Activated CD4-positive, alpha-beta T cell treated with anti-CD3 and anti-CD28 coated beads for 36 hours (primary cell): ENCODE data around the gene SELENOO. TPM values are rescaled to one million over a fixed set of nuclear protein-coding genes. Genes with fewer than 3 reads are reported as not detected.

ENCODE experiments used
- ATAC-seq: fragments of 200-7000 bp; cut with Tn5 transposase; one replicate; pipeline ENCODE4 v1.10.0; 2021; ENCODE audit warnings: mild to moderate bottlenecking, moderate library complexity
- CTCF ChIA-PET: fragments of 350-600 bp; sonication (Branson Sonifier 250); formaldehyde crosslinking; loops from one replicate; lab custom pipeline; 2021; ENCODE audit warnings: antibody characterized with exemption; lab: Charles Lee
- POLR2A ChIA-PET: fragments of 350-600 bp; sonication (Branson Sonifier 250); formaldehyde crosslinking; loops from one replicate; lab custom pipeline; 2021; ENCODE audit warnings: antibody characterized with exemption, inconsistent platforms; lab: Charles Lee
- DNase-seq: peaks from one replicate; pipeline ENCODE4 v3.0.0-alpha.2; 2020
- H3K27ac Mint-ChIP-seq: one replicate; pipeline ENCODE4 v1.8.0; 2021; ENCODE audit warnings: mixed read lengths
- H3K27me3 Mint-ChIP-seq: one replicate; pipeline ENCODE4 v1.8.0; 2021; ENCODE audit warnings: mixed read lengths
- H3K36me3 Mint-ChIP-seq: one replicate; pipeline ENCODE4 v1.8.0; 2021; ENCODE audit warnings: low read depth, mixed read lengths
- H3K4me1 Mint-ChIP-seq: one replicate; pipeline ENCODE4 v1.8.0; 2021; ENCODE audit warnings: mixed read lengths
- H3K4me3 Mint-ChIP-seq: one replicate; pipeline ENCODE4 v1.8.0; 2021; ENCODE audit warnings: mild to moderate bottlenecking, moderate library complexity, mixed read lengths
- H3K9me3 Mint-ChIP-seq: one replicate; pipeline ENCODE4 v1.8.0; 2021; ENCODE audit warnings: low read depth, mixed read lengths
- intact Hi-C, 2 experiments: fragments of 100-400 bp; cut with DNase I in 1 of 2; cut with micrococcal nuclease in 1 of 2; formaldehyde crosslinking; loops; one replicate each; pipeline versions ENCODE4 v1.14.2 to v1.15.1; 2022 to 2024; cut with DNase I, micrococcal nuclease
- total RNA-seq, 2 experiments: library from RNA; stranded (reverse); gene quantifications; one replicate each; pipeline ENCODE4 v1.2.3, GENCODE V29; 2021

SELENOO gene
- total RNA-seq, 2 experiments from 2014 or later: 14.4 to 18.3 TPM

DNA sequence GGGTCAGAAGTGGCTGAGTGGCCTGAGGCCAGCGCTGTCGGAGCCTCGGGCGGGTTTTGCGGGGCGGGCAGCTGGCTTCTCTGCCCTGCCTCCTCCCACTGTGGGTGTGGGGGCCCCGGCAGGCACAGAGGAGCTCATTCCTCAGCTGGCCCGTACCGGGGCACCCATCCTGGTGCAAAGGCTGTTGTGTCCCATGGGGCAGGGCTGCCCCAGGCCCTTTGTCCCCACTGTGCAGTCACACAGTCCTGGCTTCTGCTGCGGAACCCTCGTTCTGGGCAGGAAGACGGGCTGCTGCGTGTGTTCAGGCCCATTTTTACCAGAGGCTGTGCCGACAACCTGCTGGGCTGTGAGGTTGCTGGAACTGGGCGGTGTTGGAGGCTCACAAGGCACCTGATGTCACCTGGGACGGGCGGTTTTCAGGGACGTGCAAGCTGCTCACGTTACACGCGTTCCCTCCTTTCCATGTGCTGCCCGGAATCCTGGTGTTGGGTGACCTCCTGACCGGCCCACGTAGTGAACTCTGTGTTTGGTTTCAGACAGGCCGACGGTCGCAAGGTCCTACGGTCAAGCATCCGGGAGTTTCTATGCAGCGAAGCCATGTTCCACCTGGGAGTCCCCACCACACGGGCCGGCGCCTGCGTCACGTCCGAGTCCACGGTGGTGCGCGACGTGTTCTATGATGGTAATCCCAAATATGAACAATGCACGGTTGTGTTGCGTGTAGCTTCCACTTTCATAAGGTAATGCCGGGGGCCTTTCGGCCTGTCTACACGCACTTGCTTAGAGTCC lies 5.2 kb downstream of the SELENOO start:
- ATAC-seq: no peak
- no peak overlapping the region for H3K27ac Mint-ChIP-seq
- no peaks in the 10 kb centered on the region for H3K27me3 Mint-ChIP-seq
- DNase-seq: no peak
- H3K4me1 Mint-ChIP-seq: peaks cover 21% of the 10 kb centered on the region
- no peak overlapping the region for H3K4me3 Mint-ChIP-seq
- H3K9me3 Mint-ChIP-seq: no peaks in the 10 kb centered on the region
- CTCF ChIA-PET: no interaction called here
- POLR2A ChIA-PET: no interaction called here
- peaks cover 14% of the 10 kb centered on the region for H3K36me3 Mint-ChIP-seq
- intact Hi-C loops: no loop called here

DNA sequence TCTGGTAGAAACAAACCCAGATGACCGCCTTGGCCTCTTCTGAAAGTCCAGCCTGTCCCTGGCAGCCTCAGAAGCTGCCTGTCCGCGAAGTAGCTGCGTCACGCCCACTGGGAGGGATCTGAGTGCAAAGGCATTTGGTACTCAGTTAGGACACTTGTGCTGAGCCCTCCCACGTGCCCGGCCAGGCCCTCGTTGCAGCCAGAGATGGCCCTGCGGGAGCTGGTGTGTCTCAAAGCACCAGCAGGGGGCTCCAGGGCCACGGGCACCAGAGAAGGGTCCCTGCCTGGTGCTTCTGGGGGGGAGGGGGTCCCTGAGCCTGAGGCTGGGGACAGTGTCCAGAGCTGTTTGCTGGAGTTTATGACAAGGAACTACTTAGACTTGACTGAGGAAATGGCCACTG lies 5.8 kb downstream of the SELENOO start:
- intact Hi-C loops: no loop called here
- no peak overlapping the region for H3K4me3 Mint-ChIP-seq
- H3K27me3 Mint-ChIP-seq: no peaks in the 10 kb centered on the region
- no peak for DNase-seq
- ATAC-seq: no peak
- H3K9me3 Mint-ChIP-seq: no peaks in the 10 kb centered on the region
- ChIA-PET POLR2A (no interaction called here), CTCF (interaction anchor here (1.0 kb wide), 1 partner anchor 79 kb away, joined by 3 read pairs; no protein-coding TSS in a partner anchor)
- peaks cover 17% of the 10 kb centered on the region for H3K36me3 Mint-ChIP-seq
- H3K27ac Mint-ChIP-seq: no peak overlapping the region
- H3K4me1 Mint-ChIP-seq: peaks cover 21% of the 10 kb centered on the region

DNA sequence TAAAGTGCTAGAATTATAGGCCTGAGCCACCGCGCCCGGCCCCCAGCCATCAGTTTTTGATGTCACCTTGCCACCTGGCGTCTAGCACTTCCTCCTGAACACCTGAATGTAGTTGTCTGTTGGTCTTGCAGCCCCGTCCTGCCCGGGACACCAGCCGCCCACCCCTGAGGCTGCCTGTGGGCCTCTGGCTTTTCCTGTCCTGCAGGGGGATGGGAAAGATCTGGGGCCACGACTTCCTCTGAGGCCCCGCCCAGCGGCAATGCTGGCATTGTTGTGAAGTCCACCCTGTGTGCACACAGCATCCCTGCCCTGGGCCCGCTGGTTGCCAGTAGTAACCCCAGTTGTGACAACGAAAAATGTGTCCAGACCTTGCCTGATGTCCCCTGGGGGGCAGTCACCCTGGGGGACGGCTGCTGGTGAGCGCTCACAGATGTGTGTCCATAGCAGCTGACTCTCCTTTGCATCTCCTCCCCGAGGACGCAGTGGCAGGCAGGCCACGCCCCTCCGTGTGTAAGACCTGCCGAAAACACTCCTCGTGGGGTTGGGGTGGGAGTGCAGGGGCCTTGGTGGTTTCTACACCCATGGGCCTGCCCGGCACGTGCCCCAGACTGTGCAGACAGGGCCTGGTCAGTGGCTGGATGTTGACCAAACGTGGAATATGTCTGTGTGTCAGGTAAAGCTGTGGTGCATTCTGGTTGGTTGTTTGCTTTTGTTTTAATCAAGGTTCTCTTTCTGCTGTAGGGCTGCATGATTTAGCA lies 6.8 kb downstream of the SELENOO start:
- Mint-ChIP-seq H3K27ac (no peak overlapping the region), H3K36me3 (peaks cover 21% of the 10 kb centered on the region), H3K4me3 (no peak overlapping the region), H3K4me1 (peaks cover 16% of the 10 kb centered on the region), H3K9me3 (no peaks in the 10 kb centered on the region), H3K27me3 (no peaks in the 10 kb centered on the region)
- DNase-seq (no peak), ATAC-seq (no peak)
- CTCF ChIA-PET: interaction anchor here (1.0 kb wide), 1 partner anchor 80 kb away, joined by 3 read pairs; no protein-coding TSS in a partner anchor
- POLR2A ChIA-PET: no interaction called here
- intact Hi-C loops: no loop called here

DNA sequence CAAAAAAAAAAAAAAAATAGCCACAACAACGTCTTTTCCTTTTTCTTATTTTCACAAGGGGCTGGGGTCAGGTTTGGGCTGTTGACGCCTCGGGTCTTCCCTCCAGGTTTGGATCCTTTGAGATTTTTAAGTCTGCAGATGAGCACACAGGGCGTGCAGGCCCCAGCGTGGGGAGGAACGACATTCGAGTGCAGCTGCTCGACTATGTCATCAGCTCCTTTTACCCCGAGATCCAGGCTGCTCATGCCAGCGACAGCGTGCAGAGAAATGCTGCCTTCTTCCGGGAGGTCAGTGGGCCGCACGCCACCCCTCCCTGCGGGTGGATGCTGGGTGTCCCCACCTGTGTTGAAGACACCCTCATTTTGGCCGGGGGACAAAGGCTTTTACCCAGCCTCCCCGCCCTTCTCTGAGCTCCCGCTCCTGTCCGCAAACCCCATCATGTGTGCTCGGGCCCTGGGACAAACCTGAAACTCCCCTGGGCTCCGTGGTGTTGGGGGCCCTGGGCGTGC lies 7.7 kb downstream of the SELENOO start:
- H3K36me3 Mint-ChIP-seq: peaks cover 17% of the 10 kb centered on the region
- POLR2A ChIA-PET: interaction anchor here (0.6 kb wide), 1 partner anchor 43 kb away, joined by 3 read pairs; the partner anchor contains the start of gene HDAC10
- H3K4me1 Mint-ChIP-seq: peaks cover 10% of the 10 kb centered on the region
- no peak for DNase-seq
- CTCF ChIA-PET: interaction anchor here (0.5 to 1.5 kb wide), 5 partner anchors 20 to 617 kb away, joined by 3 to 7 read pairs (median 3); no protein-coding TSS in a partner anchor
- H3K4me3 Mint-ChIP-seq: no peak overlapping the region
- ATAC-seq: no peak
- H3K27me3 Mint-ChIP-seq: no peaks in the 10 kb centered on the region
- no peaks in the 10 kb centered on the region for H3K9me3 Mint-ChIP-seq
- no peak overlapping the region for H3K27ac Mint-ChIP-seq
- intact Hi-C loops: no loop called here

DNA sequence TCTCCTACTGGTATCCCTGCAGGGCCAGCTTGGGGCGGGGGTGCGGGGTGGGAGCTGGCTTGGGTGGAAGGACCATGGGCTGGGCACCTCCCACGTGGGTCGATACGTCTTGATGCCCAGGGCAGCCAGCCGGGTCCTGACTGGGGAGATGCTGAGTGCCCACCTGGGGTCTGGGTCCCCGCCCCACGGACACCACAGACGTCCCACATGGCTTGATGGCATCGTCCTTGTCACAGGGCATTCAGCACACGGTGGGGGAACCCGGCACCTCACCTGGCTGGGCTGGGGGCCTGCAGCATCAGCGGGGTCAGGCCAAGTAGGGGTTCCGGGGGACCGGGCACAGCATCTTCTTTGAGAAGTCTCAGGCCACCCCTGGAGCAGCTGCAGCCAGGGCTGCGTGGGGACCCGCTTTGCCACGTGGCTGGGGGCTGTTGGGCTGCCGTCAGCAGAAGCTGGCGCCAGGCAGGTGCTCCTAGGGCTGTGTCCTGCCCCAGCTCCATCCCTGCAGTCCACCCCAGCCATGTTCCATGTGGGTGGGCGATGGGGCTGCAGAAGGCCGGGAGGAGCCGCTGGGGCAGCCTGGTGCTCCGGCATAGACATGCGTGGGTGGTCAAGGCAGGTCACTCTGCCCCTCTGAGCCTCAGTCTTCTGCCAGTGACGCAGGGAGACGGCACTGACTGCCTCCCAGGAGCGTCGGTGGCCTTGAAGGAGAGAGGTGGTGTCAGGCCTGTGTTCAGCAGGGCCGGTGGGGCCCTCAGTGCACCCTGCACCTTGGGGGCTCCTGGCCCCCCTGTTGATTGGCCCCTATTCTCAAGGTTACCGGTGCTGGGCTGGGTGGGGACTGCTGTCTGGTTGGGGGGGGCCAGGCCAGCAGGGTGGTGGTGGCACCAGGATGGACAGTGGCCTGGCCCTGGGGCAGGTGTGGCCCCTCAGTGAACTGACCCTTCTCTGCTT lies 8.4 kb downstream of the SELENOO start:
- DNase-seq (no peak), ATAC-seq (peak; percentile 20)
- ChIA-PET CTCF (interaction anchor here (0.5 to 1.5 kb wide), 5 partner anchors 19 to 618 kb away, joined by 3 to 7 read pairs (median 3); no protein-coding TSS in a partner anchor), POLR2A (no interaction called here)
- H3K9me3 Mint-ChIP-seq: no peaks in the 10 kb centered on the region
- H3K27me3 Mint-ChIP-seq: no peaks in the 10 kb centered on the region
- no peak overlapping the region for H3K4me3 Mint-ChIP-seq
- H3K27ac Mint-ChIP-seq: no peak overlapping the region
- intact Hi-C loops: loop anchor here in 1 of 2 experiments (1.0 kb wide), 1 partner anchor 60 kb away; no protein-coding TSS in a partner anchor
- H3K4me1 Mint-ChIP-seq: peaks cover 7% of the 10 kb centered on the region
- peaks cover 15% of the 10 kb centered on the region for H3K36me3 Mint-ChIP-seq

DNA sequence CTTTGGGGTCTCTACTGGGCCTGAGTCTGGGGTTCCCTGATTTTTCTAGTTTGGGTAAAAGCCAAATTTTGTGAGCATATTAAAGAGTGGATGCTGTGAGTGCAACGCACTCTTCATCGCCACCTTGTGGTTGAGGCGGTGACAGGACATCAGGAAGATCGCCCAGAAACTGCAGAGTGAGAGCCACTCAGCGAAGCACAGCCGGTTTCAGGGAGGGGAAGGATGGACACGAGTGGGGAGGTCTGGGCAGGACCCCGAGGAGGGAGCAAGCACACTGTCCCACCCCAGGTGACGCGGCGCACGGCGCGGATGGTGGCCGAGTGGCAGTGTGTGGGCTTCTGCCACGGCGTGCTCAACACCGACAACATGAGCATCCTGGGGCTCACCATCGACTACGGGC lies 9.1 kb downstream of the SELENOO start:
- ATAC-seq (peak; percentile 86), DNase-seq (peak; percentile 85)
- H3K4me1 Mint-ChIP-seq: peaks cover 5% of the 10 kb centered on the region
- peaks cover 18% of the 10 kb centered on the region for H3K36me3 Mint-ChIP-seq
- H3K27me3 Mint-ChIP-seq: no peaks in the 10 kb centered on the region
- CTCF ChIA-PET: no interaction called here
- no peaks in the 10 kb centered on the region for H3K9me3 Mint-ChIP-seq
- H3K4me3 Mint-ChIP-seq: no peak overlapping the region
- intact Hi-C loops: loop anchor here (1.0 to 2.0 kb wide), 3 partner anchors 61 to 443 kb away; no protein-coding TSS in a partner anchor
- no peak overlapping the region for H3K27ac Mint-ChIP-seq
- POLR2A ChIA-PET: no interaction called here

DNA sequence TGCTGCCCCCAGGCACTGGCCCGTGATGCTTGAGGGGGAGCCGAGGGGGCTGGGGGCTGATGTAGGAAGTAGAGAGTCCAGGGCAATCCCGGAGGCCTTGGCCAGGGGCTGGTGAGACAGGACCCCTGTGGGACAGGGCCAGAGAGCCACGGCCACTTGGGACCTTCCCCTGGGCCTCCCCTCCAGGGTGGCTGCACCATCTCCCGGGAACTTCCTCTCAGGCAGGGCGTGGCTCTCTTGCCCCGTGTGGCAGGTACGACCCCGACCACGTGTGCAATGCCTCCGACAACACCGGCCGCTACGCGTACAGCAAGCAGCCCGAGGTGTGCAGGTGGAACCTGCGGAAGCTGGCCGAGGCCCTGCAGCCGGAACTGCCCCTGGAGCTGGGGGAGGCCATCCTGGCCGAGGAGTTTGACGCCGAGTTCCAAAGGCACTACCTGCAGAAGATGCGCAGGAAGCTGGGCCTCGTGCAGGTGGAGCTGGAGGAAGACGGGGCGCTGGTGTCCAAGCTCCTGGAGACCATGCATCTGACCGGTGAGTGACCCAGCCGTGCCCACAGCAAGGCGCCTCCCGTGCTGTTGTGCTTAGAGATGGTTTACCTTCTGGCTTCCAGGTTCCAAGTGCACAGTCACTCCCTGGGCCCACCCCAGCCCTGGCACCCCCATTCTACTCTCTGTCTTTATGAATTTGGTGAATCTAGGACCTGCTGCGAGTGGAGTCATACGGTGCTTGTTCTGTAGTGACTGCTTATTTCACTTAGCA lies 9.7 kb downstream of the SELENOO start:
- ATAC-seq (no peak), DNase-seq (no peak)
- H3K36me3 Mint-ChIP-seq: peaks cover 22% of the 10 kb centered on the region
- no peaks in the 10 kb centered on the region for H3K27me3 Mint-ChIP-seq
- peaks cover 4% of the 10 kb centered on the region for H3K4me1 Mint-ChIP-seq
- POLR2A ChIA-PET: no interaction called here
- no peak overlapping the region for H3K4me3 Mint-ChIP-seq
- intact Hi-C loops: loop anchor here in 1 of 2 experiments (1.0 to 2.0 kb wide), 3 partner anchors 61 to 444 kb away; no protein-coding TSS in a partner anchor
- H3K9me3 Mint-ChIP-seq: no peaks in the 10 kb centered on the region
- no peak overlapping the region for H3K27ac Mint-ChIP-seq
- CTCF ChIA-PET: interaction anchor here (1.1 to 1.6 kb wide), 3 partner anchors 30 to 62 kb away, joined by 3 to 13 read pairs (median 3); no protein-coding TSS in a partner anchor

DNA sequence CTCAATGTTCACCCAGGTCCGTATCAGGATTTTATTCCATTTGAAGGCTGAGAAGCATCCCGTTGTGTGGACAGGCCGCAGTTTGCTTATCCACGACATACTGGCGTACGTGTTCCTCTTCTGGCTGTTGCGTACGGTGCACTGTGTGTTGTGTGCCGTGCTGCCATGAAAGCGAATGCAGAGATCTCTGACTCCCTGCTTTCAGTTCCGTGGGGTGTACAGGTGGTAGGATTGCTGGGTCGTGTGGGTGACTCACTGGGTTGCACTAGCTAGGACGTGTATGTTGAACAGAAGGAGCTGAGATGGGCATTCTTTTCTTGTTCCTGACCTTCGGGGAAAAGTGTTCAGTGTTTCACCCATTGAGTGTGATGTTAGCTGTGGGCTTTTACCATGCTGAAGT lies 10.3 kb downstream of the SELENOO start:
- Mint-ChIP-seq H3K9me3 (no peaks in the 10 kb centered on the region), H3K4me1 (peaks cover 4% of the 10 kb centered on the region), H3K27ac (no peak overlapping the region), H3K4me3 (no peak overlapping the region), H3K36me3 (peaks cover 24% of the 10 kb centered on the region), H3K27me3 (no peaks in the 10 kb centered on the region)
- DNase-seq (no peak), ATAC-seq (no peak)
- intact Hi-C loops: loop anchor here in 1 of 2 experiments (2.0 kb wide), 1 partner anchor 444 kb away; no protein-coding TSS in a partner anchor
- CTCF ChIA-PET: interaction anchor here (1.1 to 1.6 kb wide), 3 partner anchors 29 to 63 kb away, joined by 3 to 13 read pairs (median 3); no protein-coding TSS in a partner anchor
- POLR2A ChIA-PET: no interaction called here

DNA sequence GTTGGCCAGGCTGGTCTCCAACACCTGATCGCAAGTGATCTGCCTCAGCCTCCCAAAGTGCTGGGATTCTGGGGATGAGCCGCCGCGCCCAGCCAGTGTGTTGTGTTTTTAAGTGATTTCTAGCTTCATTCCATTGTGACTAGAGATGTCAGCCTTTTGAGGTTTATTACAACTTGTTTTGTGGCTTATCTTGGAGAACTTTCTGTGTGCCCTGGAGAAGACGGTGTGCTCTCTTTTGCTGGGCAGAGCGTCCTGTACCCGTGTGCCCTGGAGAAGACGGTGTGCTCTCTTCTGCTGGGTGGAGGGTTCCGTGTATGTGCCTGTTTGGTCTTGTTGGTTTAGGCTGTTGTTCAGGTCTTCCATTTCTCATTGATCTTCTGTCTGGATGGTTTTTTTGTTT lies 12.5 kb downstream of the SELENOO start:
- Mint-ChIP-seq H3K27ac (no peak overlapping the region), H3K4me3 (no peak overlapping the region), H3K36me3 (peaks cover 32% of the 10 kb centered on the region), H3K9me3 (no peaks in the 10 kb centered on the region), H3K4me1 (peaks cover 4% of the 10 kb centered on the region), H3K27me3 (no peaks in the 10 kb centered on the region)
- ATAC-seq (no peak), DNase-seq (no peak)
- ChIA-PET CTCF (interaction anchor here (1.2 kb wide), 1 partner anchor 64 kb away, joined by 3 read pairs; no protein-coding TSS in a partner anchor), POLR2A (no interaction called here)
- intact Hi-C loops: no loop called here
